ENCODE data around the gene ZNF683.
"Not testable (repeated sequence)": the region's sequence is repeated elsewhere in the genome, so short reads cannot be mapped to it uniquely, and the experiment has no call there.

ZNF683 gene

DNA sequence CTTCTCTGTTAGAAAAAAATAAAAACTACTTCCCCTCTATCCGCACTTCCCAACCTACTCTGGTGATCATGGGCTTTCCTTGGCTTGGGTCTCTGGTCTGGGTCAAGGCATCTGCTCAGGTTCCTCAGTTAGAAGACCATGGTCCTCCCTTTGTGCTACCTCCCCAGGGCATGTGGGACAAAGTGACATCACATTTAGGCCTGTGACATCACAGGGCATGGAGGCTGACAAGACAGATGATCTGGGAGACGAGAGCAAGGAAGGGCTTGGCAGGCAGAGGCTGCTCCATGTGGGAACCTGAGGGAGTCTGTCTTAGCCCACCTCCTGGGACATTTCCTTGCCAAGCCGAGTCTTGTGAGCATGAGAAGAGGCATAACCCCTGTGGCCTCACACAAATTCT, at the start of gene ZNF683:
Gene ZNF683, minus strand, starts transcription at position 140 of the 400 bp plus-strand sequence. CDS start 4,179 bp downstream, outside the sequence.
- DNase-seq, result not testable (repeated sequence)

DNA sequence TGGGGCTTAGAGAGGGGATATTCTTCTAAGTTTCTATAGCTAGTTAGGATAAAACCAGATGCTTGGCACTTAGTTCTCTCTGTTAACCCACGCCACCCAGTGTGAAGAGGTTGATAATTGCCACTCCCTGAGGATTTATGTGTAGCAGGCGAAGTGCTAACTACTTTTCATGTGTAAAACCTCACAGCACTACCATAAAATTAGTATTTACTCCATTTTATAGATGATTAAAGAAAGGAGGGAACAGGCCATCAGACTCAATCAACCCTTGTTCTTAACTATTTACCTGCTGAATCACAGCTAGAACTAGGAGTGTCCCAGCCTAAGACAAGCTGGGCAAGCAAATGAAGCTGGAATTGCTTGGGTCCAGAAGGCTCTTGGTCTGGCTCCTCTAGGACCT, 46.9 kb upstream of the ZNF683 start:
- no peak for DNase-seq

DNA sequence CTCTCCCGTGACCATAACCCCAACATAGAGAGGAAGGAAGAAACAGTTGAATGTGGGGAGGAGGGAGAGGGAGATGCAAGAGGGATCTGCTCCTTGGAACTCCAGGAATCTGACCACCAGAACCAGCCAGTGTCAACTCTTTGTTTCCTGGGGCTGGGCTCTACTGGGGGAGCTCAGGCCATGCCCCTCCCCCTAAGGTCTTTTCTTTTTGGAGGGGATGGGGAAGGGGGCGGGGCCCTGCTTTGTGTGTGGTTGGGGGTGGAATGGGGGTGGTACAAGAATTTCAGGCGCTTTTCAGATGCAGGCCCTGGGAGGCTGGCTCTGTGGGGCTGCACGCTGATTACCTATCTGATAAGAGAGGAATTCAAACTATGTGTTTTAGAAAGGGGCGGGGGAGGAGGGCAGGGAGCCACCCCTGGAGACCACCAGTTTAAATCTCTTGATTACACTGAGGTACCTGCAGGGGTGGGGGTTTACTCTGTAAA, 46.4 kb upstream of the ZNF683 start:
- DNase-seq, result no peak

DNA sequence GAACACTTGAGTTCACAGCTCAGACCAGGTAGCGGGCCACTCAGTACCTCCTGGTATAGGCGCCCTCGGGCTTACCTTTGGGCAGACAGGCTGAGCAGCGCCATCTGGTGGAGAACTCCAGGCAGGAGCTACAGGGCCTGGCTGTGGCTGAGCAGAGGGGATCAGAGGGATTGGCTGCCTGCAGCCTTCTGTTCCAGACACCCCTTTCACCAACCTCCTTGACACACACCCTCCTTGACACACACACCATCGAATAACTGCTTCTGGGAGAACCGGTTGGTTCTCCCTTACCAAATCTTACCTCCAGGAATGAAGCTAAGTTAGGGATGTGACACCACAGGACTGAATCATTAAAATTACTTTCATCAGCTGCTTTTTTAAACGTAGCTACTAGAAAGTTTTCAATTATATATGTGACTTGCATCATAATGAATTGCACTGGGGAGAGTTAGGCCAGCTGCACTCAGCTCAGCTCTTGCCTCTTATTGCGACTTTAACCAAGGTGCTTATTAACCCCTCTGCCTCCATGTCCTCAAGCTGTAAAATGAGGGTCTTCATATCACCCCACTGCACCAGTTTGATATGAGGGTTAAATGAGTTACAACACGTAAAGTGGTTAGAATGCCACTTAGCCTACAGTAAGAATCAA, 44.7 kb upstream of the ZNF683 start:
- DNase-seq, result no peak

DNA sequence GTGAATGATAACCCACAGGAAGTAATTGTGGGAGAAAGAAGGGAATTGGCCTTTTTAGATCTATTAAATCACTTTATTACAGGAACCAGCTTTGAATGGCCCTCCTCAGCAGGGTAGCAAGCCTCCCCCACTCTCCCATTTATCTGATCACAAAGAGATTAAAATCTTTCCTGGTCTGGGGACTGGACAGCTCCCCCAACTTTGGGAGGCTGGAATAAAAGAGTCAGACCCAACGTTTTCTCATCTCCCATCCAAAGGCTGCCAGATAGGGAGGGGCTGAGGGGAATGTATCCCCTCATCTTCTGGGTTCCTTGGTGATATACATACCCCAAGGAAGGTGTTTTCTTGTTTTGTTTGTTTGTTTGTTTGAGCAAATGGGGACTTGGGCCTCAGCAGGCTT, 40.5 kb upstream of the ZNF683 start:
- no peak for DNase-seq

DNA sequence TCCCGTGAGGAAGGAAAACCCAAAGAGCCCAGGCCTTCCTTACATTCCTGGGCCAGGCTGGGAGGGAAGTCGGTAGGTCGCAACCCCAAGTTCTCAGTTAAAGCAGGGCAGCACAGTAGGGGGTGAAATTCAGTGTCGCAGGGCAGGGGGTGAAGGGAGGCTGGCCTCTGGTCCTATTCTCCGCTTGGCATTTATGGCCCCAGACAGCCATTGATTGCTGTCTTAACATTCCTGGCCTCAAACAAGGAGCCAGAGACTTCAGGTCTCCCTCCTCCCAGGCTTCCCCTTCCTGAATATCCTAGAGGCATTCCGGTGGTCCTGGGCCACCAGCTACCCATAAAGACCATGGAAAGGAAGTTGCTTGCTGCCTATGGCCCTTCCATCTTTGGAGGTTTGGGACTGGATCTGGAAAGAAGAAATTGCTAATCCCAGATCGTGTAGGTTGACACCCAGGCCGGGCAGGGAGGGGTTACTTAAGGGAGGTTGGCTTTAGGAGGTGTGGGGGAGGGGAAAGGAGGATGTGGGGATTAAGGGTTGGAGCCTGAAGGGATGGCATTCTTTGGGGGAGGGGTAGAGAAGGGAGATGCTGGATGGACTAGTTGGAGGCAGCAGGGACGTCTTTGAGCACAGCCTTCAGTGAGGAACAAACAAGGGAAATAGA, 39.8 kb upstream of the ZNF683 start:
- no peak for DNase-seq

DNA sequence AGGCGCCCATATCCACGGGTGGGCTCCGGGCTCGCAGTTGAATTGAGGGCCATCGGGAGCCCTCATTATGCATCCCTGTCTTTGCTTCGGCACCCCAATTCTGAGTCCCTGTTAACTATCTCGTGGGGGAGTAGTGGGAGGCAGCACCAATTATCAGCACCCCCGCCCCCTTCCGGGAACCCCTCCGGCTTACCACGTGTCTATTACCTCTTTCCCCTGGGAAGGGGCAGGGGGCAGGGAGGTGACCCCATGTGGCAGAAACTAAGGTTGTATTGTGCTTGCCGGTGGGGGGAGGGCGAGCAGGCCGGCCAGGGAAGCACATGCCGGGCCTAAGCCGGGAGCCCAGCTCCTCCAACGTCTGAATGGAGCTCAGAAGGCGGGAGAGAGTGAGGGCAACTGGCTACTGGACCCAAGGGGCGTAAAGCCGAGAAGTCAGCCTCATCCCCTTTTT, 39.1 kb upstream of the ZNF683 start:
- no peak for DNase-seq

DNA sequence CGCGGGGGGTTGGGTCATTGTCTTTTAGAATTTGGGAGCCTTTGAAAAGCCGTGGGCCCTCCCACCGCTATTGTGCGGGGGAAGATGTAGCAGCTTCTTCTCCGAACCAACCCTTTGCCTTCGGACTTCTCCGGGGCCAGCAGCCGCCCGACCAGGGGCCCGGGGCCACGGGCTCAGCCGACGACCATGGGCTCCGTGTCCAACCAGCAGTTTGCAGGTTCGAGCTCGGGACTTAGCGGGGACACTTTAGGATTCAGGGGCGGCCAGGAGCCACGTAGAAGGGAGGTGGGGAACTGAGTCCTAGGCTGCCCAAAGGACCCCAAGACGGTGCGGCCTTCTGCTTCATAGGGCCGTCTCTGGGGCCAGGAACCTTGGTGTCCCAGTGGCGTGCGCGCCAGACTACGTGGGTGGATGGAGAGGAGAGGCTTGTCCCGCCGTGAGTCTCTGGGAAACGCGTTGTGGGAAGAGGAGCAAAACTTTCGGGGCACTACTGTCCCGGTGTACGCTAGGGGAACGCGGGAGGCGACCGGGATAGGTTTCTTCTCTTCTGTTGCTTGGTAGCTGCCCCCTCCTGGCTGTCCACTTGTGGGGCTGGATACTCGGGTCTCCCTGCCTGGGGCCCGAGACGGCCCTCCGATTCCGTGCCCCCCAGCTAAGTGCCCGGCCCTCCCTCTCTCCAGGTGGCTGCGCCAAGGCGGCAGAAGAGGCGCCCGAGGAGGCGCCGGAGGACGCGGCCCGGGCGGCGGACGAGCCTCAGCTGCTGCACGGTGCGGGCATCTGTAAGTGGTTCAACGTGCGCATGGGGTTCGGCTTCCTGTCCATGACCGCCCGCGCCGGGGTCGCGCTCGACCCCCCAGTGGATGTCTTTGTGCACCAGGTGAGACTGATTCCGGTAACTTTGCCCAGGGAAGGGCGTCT, 38.4 kb upstream of the ZNF683 start, which contains the start of gene LIN28A:
Gene LIN28A, plus strand, starts transcription at position 112 of the 918 bp plus-strand sequence. Its CDS starts 75 bp downstream, at position 187.
- no peak for DNase-seq

DNA sequence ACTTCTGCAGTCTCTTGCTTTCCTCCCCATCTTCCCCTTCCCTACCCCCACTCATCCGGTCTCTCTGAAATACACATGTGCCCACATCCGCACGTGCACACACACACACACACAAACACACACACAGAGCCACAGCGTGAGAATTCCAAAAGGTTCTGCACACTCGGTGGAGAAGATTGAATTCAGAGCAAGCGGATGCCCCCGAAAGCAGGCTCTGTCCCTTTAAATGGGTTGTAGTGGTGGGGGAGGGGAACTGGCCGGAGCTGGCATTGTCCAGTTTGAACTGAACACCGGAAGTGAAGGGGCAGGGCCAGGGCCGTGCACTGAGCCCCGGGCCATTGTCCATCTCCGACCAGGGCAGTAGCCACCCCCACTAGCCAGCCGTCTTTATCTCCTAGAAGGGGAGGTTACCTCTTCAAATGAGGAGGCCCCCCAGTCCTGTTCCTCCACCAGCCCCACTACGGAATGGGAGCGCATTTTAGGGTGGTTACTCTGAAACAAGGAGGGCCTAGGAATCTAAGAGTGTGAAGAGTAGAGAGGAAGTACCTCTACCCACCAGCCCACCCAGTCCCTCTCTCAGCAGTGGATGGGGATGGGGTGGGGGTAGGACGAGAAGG, 36.7 kb upstream of the ZNF683 start:
- DNase-seq, result no peak

DNA sequence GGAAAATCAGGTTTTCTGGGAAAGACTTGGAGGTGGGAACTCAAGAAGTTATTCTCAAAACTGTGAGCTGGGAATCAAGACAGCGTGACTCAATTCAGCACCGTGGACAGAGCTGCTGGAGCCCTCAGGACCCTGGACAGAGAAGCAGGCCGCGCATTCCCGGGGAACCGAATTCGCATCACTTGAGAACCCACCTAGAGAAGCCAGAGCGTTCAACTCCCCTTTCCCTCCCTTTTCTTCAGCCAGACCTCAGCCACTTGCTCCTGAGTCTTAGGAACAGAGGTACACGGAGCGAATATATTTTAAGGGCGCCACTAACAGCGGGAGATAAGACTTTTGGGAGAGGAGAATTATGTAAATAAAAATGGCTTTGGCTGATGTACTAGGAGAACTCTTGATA, 36.1 kb upstream of the ZNF683 start:
- no peak for DNase-seq

DNA sequence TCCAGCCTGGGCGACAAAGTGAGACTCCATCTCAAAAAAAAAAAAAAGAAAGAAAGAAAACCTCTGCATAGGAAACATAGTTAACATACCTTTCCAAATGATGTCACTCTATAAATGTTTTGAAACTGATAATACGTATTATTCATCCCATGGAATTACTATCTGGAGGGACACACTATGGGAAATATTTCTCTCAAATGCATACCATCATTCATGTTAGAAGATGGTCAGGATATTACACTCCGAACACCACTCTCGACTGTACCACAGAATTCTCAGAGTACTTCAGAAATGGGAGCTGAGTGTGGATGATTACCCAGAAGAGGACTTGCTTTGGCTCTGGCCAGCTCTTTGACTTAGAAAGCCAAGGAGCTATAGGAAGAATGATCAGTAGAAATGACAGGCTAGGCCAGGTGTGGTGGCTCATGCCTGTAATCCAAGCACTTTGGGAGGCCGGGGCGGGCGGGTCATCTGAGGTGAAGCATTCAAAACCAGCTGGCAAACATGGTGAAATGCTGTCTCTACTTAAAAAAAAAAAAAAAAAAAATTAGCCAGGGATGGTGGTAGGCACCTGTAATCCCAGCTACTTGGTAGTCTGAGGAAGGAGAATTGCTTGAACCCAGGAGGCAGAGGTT, 32.8 kb upstream of the ZNF683 start:
- DNase-seq, result no peak

DNA sequence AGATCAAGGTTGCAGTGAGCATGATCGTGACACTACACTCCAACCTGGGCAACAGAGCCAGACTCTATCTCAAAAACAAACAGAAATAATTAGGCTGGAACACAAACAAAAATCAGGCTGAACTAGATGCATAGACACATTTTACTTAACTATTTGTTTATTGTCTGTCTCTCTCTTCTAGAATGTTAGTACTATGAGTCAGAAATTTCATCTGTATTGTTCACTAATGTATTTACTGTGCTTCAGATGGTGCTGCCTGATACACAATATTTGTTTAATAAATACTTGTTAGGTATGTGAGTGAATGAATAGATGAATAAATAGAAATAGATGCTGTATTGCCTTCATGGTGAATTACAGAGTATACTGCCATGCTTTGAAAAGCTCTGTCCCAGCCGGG, 32.1 kb upstream of the ZNF683 start:
- no peak for DNase-seq

DNA sequence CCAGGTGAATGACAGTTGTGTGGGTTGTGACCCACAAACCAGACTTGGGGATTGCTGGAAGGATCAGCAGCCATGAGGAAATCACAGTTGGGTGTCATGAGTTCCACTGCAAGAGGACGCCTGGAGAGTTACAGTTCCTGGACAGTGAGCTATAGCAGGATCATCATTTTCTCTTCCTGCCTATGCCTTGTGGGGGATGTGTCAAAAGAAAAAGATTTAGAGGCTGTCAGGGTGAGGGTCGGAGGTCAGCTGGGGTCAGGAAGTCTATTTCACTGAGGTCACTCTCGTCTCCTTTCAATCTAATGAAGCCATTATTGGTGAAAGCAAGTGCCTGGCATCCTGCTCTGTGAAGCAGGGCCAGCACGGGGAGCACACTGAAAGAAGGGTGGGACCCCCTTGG, 31.1 kb upstream of the ZNF683 start:
- DNase-seq, result no peak

DNA sequence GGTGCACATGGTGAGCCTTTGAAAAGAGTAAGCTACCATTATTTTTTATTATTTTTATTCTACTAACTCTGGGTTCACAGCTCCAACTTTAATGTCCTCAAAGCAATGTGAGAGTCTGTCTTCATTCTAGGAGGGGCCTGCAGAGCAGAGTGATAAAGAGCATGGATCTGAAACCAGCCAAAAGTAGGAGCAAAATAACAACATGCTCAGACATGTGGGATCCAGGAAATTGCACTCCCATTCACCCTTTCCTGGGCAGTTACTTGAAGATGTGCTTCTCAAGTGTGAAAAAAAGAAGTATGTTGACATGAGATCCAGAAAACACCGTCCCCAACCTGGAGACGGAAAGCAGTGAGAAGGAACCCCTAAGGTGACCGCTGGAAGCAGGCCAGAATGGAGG, 29.3 kb upstream of the ZNF683 start:
- DNase-seq, result no peak

DNA sequence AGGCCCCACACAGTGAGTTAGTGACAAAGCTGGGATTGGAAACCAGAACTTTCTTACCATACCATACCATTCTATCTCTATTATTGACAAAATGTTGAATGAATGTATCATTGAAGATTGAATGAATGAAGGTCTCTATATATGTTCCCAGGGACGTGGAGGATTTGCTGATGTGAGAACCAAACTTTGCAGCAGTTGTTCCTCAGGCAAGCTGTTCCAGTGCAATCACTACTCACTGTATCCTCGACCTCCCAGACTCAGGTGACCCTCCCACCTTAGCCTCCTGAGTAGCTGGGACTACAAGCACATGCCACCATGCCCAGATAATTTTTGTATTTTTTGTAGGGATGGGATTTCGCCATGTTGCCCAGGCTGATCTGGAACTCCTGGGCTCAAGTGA, 26.5 kb upstream of the ZNF683 start:
- DNase-seq, result no peak

DNA sequence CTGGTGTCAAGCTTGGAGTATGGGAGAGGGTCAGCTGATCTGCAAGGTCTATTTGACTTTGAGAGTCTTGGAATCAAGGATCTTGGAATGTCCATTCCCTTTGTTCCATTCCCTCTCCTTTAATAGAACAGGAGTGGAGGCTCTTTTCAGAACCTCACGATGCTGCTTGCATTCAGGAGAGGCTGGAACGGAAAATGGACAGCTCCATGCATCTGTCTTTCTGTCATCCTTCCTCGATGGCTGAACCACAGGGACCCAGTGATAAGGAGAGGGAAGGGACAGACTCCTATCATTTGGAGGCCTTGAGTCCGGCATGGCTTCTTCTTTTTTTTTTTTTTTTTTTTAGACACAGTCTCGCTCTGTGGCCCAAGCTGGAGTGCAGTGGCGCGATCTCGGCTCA, 23.2 kb upstream of the ZNF683 start:
- DNase-seq, result no peak

DNA sequence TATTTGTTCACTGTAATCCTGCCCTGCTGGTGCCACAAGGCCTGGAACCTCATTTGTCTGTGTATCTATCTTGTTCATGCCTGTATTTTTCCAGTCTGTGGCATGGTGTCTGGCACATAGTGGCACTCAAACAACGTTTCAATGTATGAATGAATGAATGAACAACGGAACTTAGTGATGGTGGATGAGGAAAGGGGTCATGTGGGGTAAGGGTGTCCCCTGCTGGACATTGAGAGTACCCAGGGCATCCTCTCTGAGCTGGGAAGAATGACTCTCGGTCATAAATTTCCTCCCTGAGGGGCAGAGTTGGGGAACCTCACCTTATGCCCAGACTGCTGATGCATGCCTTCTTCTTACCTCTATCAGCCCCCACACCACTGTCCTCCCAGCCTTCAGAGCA, 18.9 kb upstream of the ZNF683 start:
- no peak for DNase-seq

DNA sequence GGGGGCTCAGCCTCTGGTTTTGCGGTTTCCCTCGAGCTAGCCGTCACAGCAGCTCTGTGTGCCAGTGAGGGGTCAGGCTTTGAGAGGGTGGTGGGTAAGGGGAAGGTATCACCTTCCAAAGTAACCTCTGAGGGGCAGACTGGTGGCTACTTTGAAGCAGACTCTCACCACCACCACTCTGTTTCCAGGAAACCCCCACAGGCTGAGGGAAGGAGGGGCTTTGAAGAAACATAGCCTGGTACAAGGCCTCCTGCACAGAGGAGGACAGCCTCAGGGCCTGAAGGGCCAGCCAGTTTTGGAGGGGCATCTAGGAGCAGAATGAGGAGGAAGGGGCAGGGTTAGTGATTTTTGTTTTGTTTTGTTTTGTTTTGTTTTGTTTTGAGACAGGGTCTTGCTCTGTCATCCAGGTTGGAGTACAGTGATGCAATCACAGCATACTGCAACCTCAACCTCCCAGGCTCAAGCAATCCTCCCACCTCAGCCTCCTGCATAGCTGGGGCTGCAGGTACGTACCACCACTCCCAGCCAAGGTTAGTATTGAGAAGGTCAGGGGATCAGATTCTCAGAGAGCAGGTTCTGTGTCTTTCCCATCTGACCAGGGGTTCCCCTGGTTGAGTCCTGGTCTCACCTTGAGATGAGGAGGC, 17.2 kb upstream of the ZNF683 start:
- DNase-seq, result no peak

DNA sequence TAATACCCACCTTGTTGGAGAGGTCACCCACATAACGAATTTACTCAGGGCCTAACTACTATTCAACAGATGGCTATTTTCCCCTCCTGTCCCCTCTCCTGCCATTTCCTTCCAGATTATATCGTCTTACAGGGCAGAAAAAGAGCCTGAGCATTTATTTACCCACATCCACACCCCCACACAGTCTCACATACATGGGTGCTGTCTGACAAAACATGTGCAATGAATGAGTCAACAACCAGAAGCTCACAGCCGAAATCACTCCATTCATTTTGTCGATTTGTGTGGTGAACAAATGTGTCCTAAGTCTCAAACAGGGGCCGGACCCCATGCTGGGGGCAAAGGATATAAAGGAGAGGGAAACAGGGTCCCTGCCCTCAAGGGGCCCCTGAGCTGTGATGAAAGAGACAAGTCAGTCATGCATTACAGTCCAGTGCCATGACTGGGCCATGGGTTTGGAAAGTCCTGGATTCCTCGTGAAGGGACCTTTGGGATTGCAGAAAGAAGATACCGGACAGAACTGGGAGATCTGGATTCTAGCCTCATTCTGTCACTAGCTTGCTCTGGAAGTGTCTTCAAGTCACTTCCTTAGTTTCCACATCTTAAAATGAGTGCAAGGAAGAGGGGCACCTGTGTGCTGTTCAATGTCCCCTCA, 16.4 kb upstream of the ZNF683 start:
- no peak for DNase-seq

DNA sequence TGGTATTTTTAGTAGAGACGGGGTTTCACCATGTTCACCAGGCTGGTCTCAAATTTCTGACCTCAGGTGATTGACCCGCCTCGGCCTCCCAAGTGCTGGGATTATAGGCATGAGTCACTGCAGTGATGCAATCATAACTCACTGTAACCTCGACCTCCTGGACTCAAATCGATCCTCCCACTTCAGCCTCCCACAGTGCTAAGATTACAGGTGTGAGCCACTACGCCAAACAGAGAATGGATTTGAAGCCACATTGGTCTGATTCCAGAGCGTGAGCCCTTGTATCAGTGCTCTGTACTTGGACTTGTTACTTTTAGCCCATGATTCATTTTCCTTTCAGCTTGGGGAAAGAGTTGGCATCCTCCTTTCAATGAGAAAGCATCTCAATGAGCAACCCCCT, 14.9 kb upstream of the ZNF683 start:
- DNase-seq, result no peak

DNA sequence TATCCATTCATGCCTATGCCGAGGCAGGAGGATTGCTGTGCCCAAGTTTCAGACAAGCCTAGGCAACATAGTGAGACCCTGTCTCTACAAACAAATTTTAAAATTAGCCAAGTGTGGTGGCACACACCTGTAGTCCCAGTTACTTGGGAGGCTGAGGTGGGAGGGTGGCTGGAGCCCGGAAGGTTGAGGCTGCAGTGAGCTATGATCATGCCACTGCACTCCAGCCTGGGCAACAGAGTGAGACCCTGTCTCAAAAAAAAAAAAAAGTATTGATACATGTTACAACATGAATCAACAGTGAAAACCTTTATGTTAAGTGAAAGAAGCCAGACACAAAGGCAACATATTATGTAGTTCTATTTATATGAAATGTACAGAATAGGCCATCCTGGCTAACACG, 12.5 kb upstream of the ZNF683 start:
- DNase-seq, result not testable (repeated sequence)
